OCI-LY3 (cell line): ENCODE data around the gene ZNF608.

Source experiments
- H2AFZ ChIP-seq: fragments of 200-600, 300-600 bp; shearing (Covaris generic); 2 replicates; pipeline ENCODE4 v1.6.0; 2014; ENCODE audit warnings: antibody characterized with exemption, low read depth, low read length
- H3K27ac ChIP-seq: fragments of 200-600, 300-600 bp; sonication (generic); 2 replicates; pipeline ENCODE4 v1.5.1; 2014; ENCODE audit warnings: mild to moderate bottlenecking, low read length, moderate library complexity, mixed read lengths
- H3K27me3 ChIP-seq: fragments of 200-600, 300-600 bp; sonication (generic); 2 replicates; pipeline ENCODE4 v1.6.1; 2014; ENCODE audit warnings: low read depth, low read length, mixed read lengths
- H3K36me3 ChIP-seq: fragments of 200-600, 300-600 bp; sonication (generic); replicated peaks from 2 replicates; pipeline ENCODE3; 2014; ENCODE audit warnings: low read depth, low read length, mixed read lengths
- H3K4me1 ChIP-seq: fragments of 300-600, 200-600 bp; sonication (generic); 2 replicates; pipeline ENCODE4 v1.6.1; 2014; ENCODE audit warnings: low read length, mixed read lengths
- H3K4me2 ChIP-seq: fragments of 200-600, 300-600 bp; sonication (generic); 2 replicates; pipeline ENCODE4 v1.6.1; 2014; ENCODE audit warnings: low read length, mixed read lengths
- H3K4me3 ChIP-seq: fragments of 300-600, 200-600 bp; sonication (generic); 2 replicates; pipeline ENCODE4 v1.5.1; 2014; ENCODE audit warnings: antibody characterized with exemption, mild to moderate bottlenecking, low read length, moderate library complexity
- H3K79me2 ChIP-seq: fragments of 300-600, 200-600 bp; shearing (Covaris generic); 2 replicates; pipeline ENCODE4 v1.6.1; 2014; ENCODE audit warnings: mild to moderate bottlenecking, low read length, mixed read lengths
- H3K9ac ChIP-seq: fragments of 300-600, 200-600 bp; shearing (Covaris generic); 2 replicates; pipeline ENCODE4 v1.6.0; 2014; ENCODE audit warnings: mild to moderate bottlenecking, low read length, moderate library complexity
- H3K9me3 ChIP-seq: fragments of 200-600, 300-600 bp; shearing (Covaris generic); 2 replicates; pipeline ENCODE4 v1.6.1; 2014; ENCODE audit warnings: low read length, mixed read lengths; ENCODE audit not compliant: insufficient read depth
- H4K20me1 ChIP-seq: fragments of 200-600, 300-600 bp; sonication (generic); 2 replicates; pipeline ENCODE4 v1.6.1; 2016; ENCODE audit warnings: low read length, mixed read lengths; ENCODE audit not compliant: insufficient read depth
- EZH2phosphoT487 ChIP-seq: fragments of 200-600 bp; shearing (Covaris generic); IDR thresholded peaks from 2 replicates; pipeline ENCODE4 v1.6.1; 2018; ENCODE audit warnings: antibody characterized with exemption, mixed run types, low read depth
- TF ChIP-seq, protein P1 (sequence below): fragments of 200-600, 300-600 bp; sonication (generic); IDR thresholded peaks from 2 replicates; pipeline ENCODE4 v1.5.1; 2014; ENCODE audit warnings: antibody characterized with exemption, low read length, low read depth

Gene ZNF608

DNA sequence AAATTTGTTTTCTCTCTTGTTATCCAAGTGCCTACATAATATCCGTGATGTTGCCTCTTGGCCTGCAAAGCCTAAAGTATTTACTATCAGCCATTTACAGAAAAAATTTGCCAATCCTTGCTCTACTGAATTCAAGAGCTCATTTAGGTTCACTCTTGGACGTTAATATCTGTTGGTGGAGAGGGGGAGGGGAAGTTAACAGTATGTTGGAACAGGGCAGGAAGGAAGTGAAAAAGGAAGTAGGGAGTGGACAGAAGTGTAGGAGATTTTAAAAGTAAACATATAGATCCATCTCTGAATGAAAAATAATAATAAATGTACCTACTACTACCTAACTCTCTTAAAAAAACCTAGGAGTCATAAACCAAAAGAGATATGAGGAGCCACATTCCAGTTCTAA is 32.8 kb downstream of the ZNF608 start:
- H3K4me1 ChIP-seq: peaks cover 24% of the 10 kb centered on the region

DNA sequence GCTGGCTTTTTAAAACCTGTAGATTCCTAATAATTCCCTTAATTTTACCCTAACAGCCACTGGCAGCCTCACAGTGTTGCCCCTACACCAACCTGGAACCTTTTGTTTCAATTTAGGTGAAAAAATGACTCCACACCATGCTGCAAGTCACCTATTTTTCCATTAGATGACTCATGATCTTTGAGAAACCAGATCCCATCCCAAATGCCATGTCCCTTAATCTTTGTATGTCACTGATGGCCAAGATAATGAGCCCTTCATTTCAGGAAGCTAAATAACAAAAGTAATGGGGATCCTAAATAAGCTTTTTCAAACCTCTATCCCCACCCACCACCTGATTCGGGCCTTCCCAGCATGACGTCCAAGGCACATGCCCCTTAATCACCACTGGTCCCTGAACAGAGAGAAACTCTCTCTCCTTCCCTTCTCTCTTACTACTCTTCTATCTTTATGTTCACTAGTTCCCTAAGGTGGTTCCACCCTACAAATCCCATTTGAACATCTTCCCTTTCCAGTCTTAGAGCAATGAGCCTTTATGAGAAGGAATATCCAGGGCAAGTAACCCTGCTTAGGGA is 33.6 kb downstream of the ZNF608 start:
- Histone ChIP-seq H3K9ac (no peak overlapping the region), H3K36me3 (no peaks in the 10 kb centered on the region), H3K4me3 (no peak overlapping the region), H4K20me1 (no peaks in the 10 kb centered on the region), H2AFZ (no peak overlapping the region), H3K27ac (no peak overlapping the region), H3K9me3 (no peaks in the 10 kb centered on the region), H3K4me1 (peaks cover 19% of the 10 kb centered on the region), H3K79me2 (no peaks in the 10 kb centered on the region), H3K4me2 (no peak overlapping the region), H3K27me3 (no peaks in the 10 kb centered on the region)
- no peak for TF ChIP-seq EZH2phosphoT487
- TF ChIP-seq, protein P1, sequence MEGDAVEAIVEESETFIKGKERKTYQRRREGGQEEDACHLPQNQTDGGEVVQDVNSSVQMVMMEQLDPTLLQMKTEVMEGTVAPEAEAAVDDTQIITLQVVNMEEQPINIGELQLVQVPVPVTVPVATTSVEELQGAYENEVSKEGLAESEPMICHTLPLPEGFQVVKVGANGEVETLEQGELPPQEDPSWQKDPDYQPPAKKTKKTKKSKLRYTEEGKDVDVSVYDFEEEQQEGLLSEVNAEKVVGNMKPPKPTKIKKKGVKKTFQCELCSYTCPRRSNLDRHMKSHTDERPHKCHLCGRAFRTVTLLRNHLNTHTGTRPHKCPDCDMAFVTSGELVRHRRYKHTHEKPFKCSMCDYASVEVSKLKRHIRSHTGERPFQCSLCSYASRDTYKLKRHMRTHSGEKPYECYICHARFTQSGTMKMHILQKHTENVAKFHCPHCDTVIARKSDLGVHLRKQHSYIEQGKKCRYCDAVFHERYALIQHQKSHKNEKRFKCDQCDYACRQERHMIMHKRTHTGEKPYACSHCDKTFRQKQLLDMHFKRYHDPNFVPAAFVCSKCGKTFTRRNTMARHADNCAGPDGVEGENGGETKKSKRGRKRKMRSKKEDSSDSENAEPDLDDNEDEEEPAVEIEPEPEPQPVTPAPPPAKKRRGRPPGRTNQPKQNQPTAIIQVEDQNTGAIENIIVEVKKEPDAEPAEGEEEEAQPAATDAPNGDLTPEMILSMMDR: no peak

More for the DNA sequence above, 32.8 kb downstream of the ZNF608 start:
- Histone ChIP-seq H3K79me2 (no peaks in the 10 kb centered on the region), H3K4me3 (no peak overlapping the region), H4K20me1 (no peaks in the 10 kb centered on the region), H3K9me3 (no peaks in the 10 kb centered on the region), H3K36me3 (no peaks in the 10 kb centered on the region), H3K4me2 (peak overlapping the region; percentile 22; the same call in 1 of the 2 replicates), H2AFZ (no peak overlapping the region), H3K27me3 (no peaks in the 10 kb centered on the region), H3K9ac (no peak overlapping the region), H3K27ac (no peak overlapping the region)
- TF ChIP-seq, protein P1: no peak
- TF ChIP-seq EZH2phosphoT487: no peak

DNA sequence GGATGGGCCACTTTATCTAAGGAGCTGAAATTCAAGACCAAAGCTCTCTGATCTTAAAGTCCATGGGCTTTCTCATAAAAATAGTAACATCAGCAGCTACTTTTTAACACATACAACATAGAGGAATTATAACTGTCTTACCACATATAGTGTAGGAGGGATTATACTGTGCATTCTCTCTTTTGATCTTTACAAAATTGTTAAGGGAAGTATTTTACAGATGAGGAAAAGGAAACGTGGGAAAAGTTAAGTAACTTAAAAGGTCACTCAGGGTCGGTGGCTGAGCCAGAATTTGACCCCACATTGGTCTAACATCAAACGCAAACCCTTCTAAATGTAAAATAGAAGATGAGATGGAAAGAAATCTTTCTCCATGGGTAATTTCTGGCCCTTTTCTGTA is 38.4 kb downstream of the ZNF608 start:
- Histone ChIP-seq H3K9me3 (no peaks in the 10 kb centered on the region), H3K36me3 (no peaks in the 10 kb centered on the region), H3K27ac (no peak overlapping the region), H3K4me1 (peaks cover 50% of the 10 kb centered on the region), H3K79me2 (0 out of 2 replicates have a peak, but pooled peaks cover 3% of the 10 kb centered on the region), H3K4me3 (no peak overlapping the region), H3K4me2 (peak overlapping the region; percentile 92; the same call in 1 of the 2 replicates), H2AFZ (no peak overlapping the region), H4K20me1 (no peaks in the 10 kb centered on the region), H3K27me3 (peaks cover 4% of the 10 kb centered on the region; the same call in 1 of the 2 replicates), H3K9ac (no peak overlapping the region)
- TF ChIP-seq, protein P1: no peak
- no peak for TF ChIP-seq EZH2phosphoT487

DNA sequence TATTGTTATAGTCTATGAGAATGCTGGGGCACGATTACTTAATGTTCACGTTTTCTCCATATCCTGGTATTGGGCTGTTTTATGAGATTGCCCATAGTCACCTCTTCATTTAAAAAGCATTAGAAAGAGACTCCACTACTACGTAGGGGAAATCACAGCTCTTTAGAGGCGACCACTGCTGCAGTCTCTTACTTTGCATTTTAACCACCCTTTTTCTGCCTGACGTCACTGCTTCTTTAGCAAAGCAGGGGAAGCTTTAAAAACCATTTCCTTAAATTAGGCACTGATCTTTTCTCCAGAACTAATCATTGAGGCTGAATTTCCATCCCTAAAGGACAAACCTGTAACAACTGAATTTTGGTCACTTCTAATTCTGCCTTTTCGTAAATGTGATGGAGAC is 38.9 kb downstream of the ZNF608 start:
- H3K4me3 ChIP-seq: peak overlapping the region; percentile 73
- H3K4me1 ChIP-seq: peaks cover 55% of the 10 kb centered on the region
- H3K9ac ChIP-seq: peak overlapping the region; percentile 47
- no peaks in the 10 kb centered on the region for H3K9me3 ChIP-seq
- H3K27ac ChIP-seq: no peak overlapping the region
- TF ChIP-seq EZH2phosphoT487: no peak
- no peaks in the 10 kb centered on the region for H3K36me3 ChIP-seq
- 0 out of 2 replicates have a peak, but pooled peaks cover 3% of the 10 kb centered on the region for H3K79me2 ChIP-seq
- no peaks in the 10 kb centered on the region for H4K20me1 ChIP-seq
- H3K4me2 ChIP-seq: peak overlapping the region; percentile 92
- H2AFZ ChIP-seq: no peak overlapping the region
- H3K27me3 ChIP-seq: peaks cover 4% of the 10 kb centered on the region; the same call in 1 of the 2 replicates
